ENCODE data around the gene PRR33. TPM values are rescaled to one million over a fixed set of nuclear protein-coding genes. Genes with fewer than 3 reads are reported as not detected.
"Not testable (repeated sequence)": the region's sequence is repeated elsewhere in the genome, so short reads cannot be mapped to it uniquely, and the experiment has no call there.

PRR33 gene
- total RNA-seq, 1 donor from 2014 or later: not detected

- Histone ChIP-seq H3K4me3 (peak overlapping the region in 1 of 2 donors; percentile 11), H3K27me3 (no peaks in the 10 kb centered on the region), H3K36me3 (no peaks in the 10 kb centered on the region), H3K9me3 (no peaks in the 10 kb centered on the region), H3K4me1 (peaks cover 93% of the 10 kb centered on the region), H3K27ac (peak overlapping the region; percentile 96)
- TF ChIP-seq POLR2AphosphoS5 (IDR thresholded peaks at IDR 0.05; ENCODE audit: insufficient read depth in 1 of 2, low read depth in 1 of 2) (no peak), CTCF (IDR thresholded peaks at IDR 0.05) (no peak), POLR2A (IDR thresholded peaks at IDR 0.05) (no peak)
- no peak for DNase-seq (ENCODE audit: extremely low spot score in 2 of 2)
- intact Hi-C loops (cut with DNase I): no loop called here
Observed at GRCh38 chr11:1875093-1875850, 16.4 kb downstream of the PRR33 start.

- intact Hi-C loops (cut with DNase I); H3K9me3 ChIP-seq; H3K36me3 ChIP-seq; H3K27me3 ChIP-seq; DNase-seq (ENCODE audit: extremely low spot score in 2 of 2); H3K4me3 ChIP-seq: not testable (repeated sequence)
- H3K4me1 ChIP-seq: peaks cover 93% of the 10 kb centered on the region
- H3K27ac ChIP-seq: peak overlapping the region; percentile 96
Observed at GRCh38 chr11:1874441-1875092, 17.1 kb downstream of the PRR33 start.

DNA sequence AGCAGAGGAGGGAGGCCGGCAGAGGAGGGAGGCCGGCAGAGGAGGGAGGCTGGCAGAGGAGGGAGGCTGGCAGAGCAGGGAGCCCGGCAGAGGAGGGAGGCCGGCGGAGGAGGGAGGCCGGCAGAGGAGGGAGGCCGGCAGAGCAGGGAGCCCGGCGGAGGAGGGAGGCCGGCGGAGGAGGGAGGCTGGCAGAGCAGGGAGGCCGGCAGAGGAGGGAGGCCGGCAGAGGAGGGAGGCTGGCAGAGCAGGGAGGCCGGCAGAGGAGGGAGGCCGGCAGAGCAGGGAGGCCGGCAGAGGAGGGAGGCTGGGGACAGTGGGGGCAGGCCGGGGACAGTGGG lies 17.9 kb downstream of the PRR33 start:
- DNase-seq (ENCODE audit: extremely low spot score in 2 of 2); H3K27me3 ChIP-seq; intact Hi-C loops (cut with DNase I); H3K4me3 ChIP-seq; H3K36me3 ChIP-seq; H3K9me3 ChIP-seq: not testable (repeated sequence)
- Histone ChIP-seq H3K27ac (peak overlapping the region; percentile 96), H3K4me1 (peaks cover 92% of the 10 kb centered on the region)

GRCh38 chr11:1873048-1873812 lies 18.5 kb downstream of the PRR33 start:
- no peaks in the 10 kb centered on the region for H3K9me3 ChIP-seq
- no peaks in the 10 kb centered on the region for H3K27me3 ChIP-seq
- intact Hi-C loops (cut with DNase I): no loop called here
- H3K4me1 ChIP-seq: peaks cover 92% of the 10 kb centered on the region
- peak overlapping the region; percentile 26 to 50 for H3K4me3 ChIP-seq
- no peaks in the 10 kb centered on the region for H3K36me3 ChIP-seq
- TF ChIP-seq CTCF (IDR thresholded peaks at IDR 0.05) (no peak), POLR2A (IDR thresholded peaks at IDR 0.05) (no peak), POLR2AphosphoS5 (IDR thresholded peaks at IDR 0.05; ENCODE audit: insufficient read depth in 1 of 2, low read depth in 1 of 2) (no peak)
- no peak for DNase-seq (ENCODE audit: extremely low spot score in 2 of 2)
- peak overlapping the region; percentile 96 for H3K27ac ChIP-seq

GRCh38 chr11:1872267-1872985 lies 19.3 kb downstream of the PRR33 start:
- intact Hi-C loops (cut with DNase I): no loop called here

More at GRCh38 chr11:1872267-1872985, 19.3 kb downstream of the PRR33 start:
- Histone ChIP-seq H3K4me3 (peak overlapping the region; percentile 26 to 50), H3K27ac (peak overlapping the region; percentile 96), H3K27me3 (no peaks in the 10 kb centered on the region), H3K4me1 (peaks cover 92% of the 10 kb centered on the region), H3K36me3 (no peaks in the 10 kb centered on the region), H3K9me3 (no peaks in the 10 kb centered on the region)
- no peak for DNase-seq (ENCODE audit: extremely low spot score in 2 of 2)
- TF ChIP-seq CTCF (IDR thresholded peaks at IDR 0.05): no peak
- no peak for TF ChIP-seq POLR2AphosphoS5 (IDR thresholded peaks at IDR 0.05; ENCODE audit: insufficient read depth in 1 of 2, low read depth in 1 of 2)
- no peak for TF ChIP-seq POLR2A (IDR thresholded peaks at IDR 0.05)
